Keratinocyte (primary cell): ENCODE results near the gene PACS2.

Source experiments
- CTCF ChIP-seq, 3 experiments: IDR thresholded peaks in 1 of 3; conservative IDR thresholded peaks in 1 of 3; optimal IDR thresholded peaks in 1 of 3; 2 replicates in 2 of 3; 3 replicates in 1 of 3; pipeline versions ENCODE3 to v1.5.1; 2011; ENCODE audit warnings: low read length in 3 of 3, mild to moderate bottlenecking in 3 of 3, moderate library complexity in 2 of 3, control low read depth in 1 of 3, inconsistent platforms in 1 of 3; ENCODE audit not compliant: insufficient read depth in 2 of 3; ENCODE audit errors: extremely low read depth in 1 of 3
- EZH2 ChIP-seq: IDR thresholded peaks from one replicate; pipeline ENCODE4 v1.6.1; 2012; ENCODE audit warnings: inconsistent platforms, mild to moderate bottlenecking, low read length, moderate library complexity

GRCh38 chr14:105333613-105334364 is 19.2 kb downstream of the PACS2 start:
- TF ChIP-seq EZH2 (no peak), CTCF (optimal IDR thresholded peaks at IDR 0.05 in 1 of 3, IDR thresholded peaks at IDR 0.05 in 1 of 3, conservative IDR thresholded peaks at IDR 0.05 in 1 of 3; ENCODE audit: extremely low read depth in 1 of 3, insufficient read depth in 2 of 3, low read length in 3 of 3) (no peak)
